SK-N-SH treated with all-trans-retinoic acid at 6 μM for 48 hours (cell line): ENCODE data around the gene EXOC3.

Experiments
- ATAC-seq: fragments of 200-7000 bp; cut with Tn5 transposase; 3 replicates; pipeline ENCODE4 v1.9.1; 2020; ENCODE audit warnings: mild to moderate bottlenecking, moderate library complexity
- ARNTL ChIP-seq: fragments of 450-650 bp; formaldehyde crosslinking; IDR thresholded peaks from 2 replicates; pipeline ENCODE4 v1.5.0; 2020; ENCODE audit warnings: low read depth, mild to moderate bottlenecking, moderate library complexity, borderline replicate concordance
- BACH2 ChIP-seq: fragments of 250-450 bp; sonication (Bioruptor Pico); IDR thresholded peaks from 2 replicates; pipeline ENCODE4 v1.9.0; 2021; ENCODE audit warnings: mild to moderate bottlenecking, borderline replicate concordance
- CSDC2 ChIP-seq: fragments of 250-450 bp; sonication (Bioruptor Pico); IDR thresholded peaks from 2 replicates; pipeline ENCODE4 v1.5.0; 2020; ENCODE audit warnings: mild to moderate bottlenecking, moderate library complexity
- ESRRG ChIP-seq: fragments of 250-450 bp; sonication (Bioruptor Pico); IDR thresholded peaks from 2 replicates; pipeline ENCODE4 v1.6.1; 2021; ENCODE audit warnings: mild to moderate bottlenecking
- GLIS3 ChIP-seq: fragments of 250-450 bp; sonication (Bioruptor Pico); IDR thresholded peaks from 2 replicates; pipeline ENCODE4 v1.5.0; 2020; ENCODE audit warnings: mild to moderate bottlenecking, moderate library complexity
- ISL1 ChIP-seq: fragments of 250-450 bp; sonication (Bioruptor Pico); IDR thresholded peaks from 2 replicates; pipeline ENCODE4 v2.1.2; 2022; ENCODE audit warnings: mild to moderate bottlenecking, moderate library complexity
- OSR1 ChIP-seq: fragments of 250-450 bp; sonication (Bioruptor Pico); IDR thresholded peaks from 2 replicates; pipeline ENCODE4 v1.8.0; 2022; ENCODE audit warnings: moderate library complexity, mild to moderate bottlenecking, inconsistent platforms
- PPARA ChIP-seq: fragments of 250-450 bp; sonication (Bioruptor Pico); IDR thresholded peaks from 2 replicates; pipeline ENCODE4 v1.5.0; 2020; ENCODE audit warnings: mild to moderate bottlenecking, borderline replicate concordance
- RARB ChIP-seq: fragments of 250-450 bp; sonication (Bioruptor Pico); IDR thresholded peaks from 2 replicates; pipeline ENCODE4 v1.8.0; 2021; ENCODE audit warnings: mild to moderate bottlenecking, moderate library complexity
- SNAI2 ChIP-seq: fragments of 250-450 bp; sonication (Bioruptor Pico); IDR thresholded peaks from 2 replicates; pipeline ENCODE4 v1.5.0; 2020; ENCODE audit warnings: mild to moderate bottlenecking, moderate library complexity
- TCF4 ChIP-seq: fragments of 250-450 bp; sonication (Bioruptor Pico); IDR thresholded peaks from 2 replicates; pipeline ENCODE4 v1.8.0; 2021; ENCODE audit warnings: mild to moderate bottlenecking, moderate library complexity, borderline replicate concordance
- TOX ChIP-seq: fragments of 250-450 bp; sonication (Bioruptor Pico); IDR thresholded peaks from 2 replicates; pipeline ENCODE4 v1.8.0; 2021; ENCODE audit warnings: mild to moderate bottlenecking, moderate library complexity, borderline replicate concordance
- ZC3H10 ChIP-seq: fragments of 250-450 bp; sonication (Bioruptor Pico); IDR thresholded peaks from 2 replicates; pipeline ENCODE4 v1.5.1; 2021; ENCODE audit warnings: mild to moderate bottlenecking, moderate library complexity
- ZFP3 ChIP-seq: fragments of 250-450 bp; sonication (Bioruptor Pico); IDR thresholded peaks from 2 replicates; pipeline ENCODE4 v1.5.0; 2020; ENCODE audit warnings: mild to moderate bottlenecking, moderate library complexity
- ZFP30 ChIP-seq: fragments of 450-650 bp; formaldehyde crosslinking; IDR thresholded peaks from 2 replicates; pipeline ENCODE4 v1.5.0; 2022; ENCODE audit warnings: mild to moderate bottlenecking, moderate library complexity
- ZNF70 ChIP-seq: fragments of 450-650 bp; formaldehyde crosslinking; IDR thresholded peaks from 2 replicates; pipeline ENCODE4 v1.5.0; 2020; ENCODE audit warnings: mild to moderate bottlenecking, moderate library complexity
- TF ChIP-seq, protein P1 (sequence below): fragments of 250-450 bp; sonication (Bioruptor Pico); IDR thresholded peaks from 2 replicates; pipeline ENCODE4 v1.5.1; 2020; ENCODE audit warnings: low read depth, mild to moderate bottlenecking, moderate library complexity
- TF ChIP-seq, protein P2 (sequence below): fragments of 250-450 bp; sonication (Bioruptor Pico); IDR thresholded peaks from 2 replicates; pipeline ENCODE4 v1.5.0; 2020; ENCODE audit warnings: mild to moderate bottlenecking, moderate library complexity
- TF ChIP-seq, protein P3 (sequence below): fragments of 250-450 bp; sonication (Bioruptor Pico); IDR thresholded peaks from 2 replicates; pipeline ENCODE4 v1.5.1; 2021; ENCODE audit warnings: mild to moderate bottlenecking, moderate library complexity
- TF ChIP-seq, protein P4 (sequence below): fragments of 250-450 bp; sonication (Bioruptor Pico); IDR thresholded peaks from 2 replicates; pipeline ENCODE4 v1.8.0; 2021; ENCODE audit warnings: low read depth, mild to moderate bottlenecking, moderate library complexity, borderline replicate concordance

The EXOC3 gene

DNA sequence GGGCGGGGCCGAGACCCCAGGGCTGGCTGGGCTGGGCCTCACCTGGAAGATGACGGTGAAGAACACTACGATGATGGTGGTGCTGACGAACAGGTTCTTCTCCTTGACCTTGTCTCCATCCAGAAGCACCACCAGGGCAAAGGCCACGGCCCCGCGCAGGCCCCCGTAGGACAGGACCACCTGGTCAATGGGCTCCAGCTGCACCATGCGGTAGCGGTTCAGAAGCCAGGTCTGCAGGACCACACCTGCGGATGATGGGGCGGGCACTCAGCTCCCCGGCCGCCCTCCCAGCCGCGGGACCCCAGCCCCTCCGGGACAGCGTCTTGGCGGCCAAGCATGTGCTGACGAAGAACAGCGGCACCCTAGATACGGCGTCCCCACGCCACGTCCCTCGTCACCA is 39.5 kb downstream of the EXOC3 start:
- no peak for ATAC-seq
- TF ChIP-seq, protein P1, sequence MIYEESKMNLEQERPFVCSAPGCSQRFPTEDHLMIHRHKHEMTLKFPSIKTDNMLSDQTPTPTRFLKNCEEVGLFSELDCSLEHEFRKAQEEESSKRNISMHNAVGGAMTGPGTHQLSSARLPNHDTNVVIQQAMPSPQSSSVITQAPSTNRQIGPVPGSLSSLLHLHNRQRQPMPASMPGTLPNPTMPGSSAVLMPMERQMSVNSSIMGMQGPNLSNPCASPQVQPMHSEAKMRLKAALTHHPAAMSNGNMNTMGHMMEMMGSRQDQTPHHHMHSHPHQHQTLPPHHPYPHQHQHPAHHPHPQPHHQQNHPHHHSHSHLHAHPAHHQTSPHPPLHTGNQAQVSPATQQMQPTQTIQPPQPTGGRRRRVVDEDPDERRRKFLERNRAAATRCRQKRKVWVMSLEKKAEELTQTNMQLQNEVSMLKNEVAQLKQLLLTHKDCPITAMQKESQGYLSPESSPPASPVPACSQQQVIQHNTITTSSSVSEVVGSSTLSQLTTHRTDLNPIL (CRISPR knock-in tag): no peak
- TF ChIP-seq ISL1 (CRISPR knock-in tag) (no peak), ZC3H10 (CRISPR knock-in tag) (no peak), ZNF70 (CRISPR knock-in tag) (no peak), ZFP3 (CRISPR knock-in tag) (no peak), PPARA (CRISPR knock-in tag) (no peak), ESRRG (CRISPR knock-in tag) (no peak), TCF4 (CRISPR knock-in tag) (no peak), OSR1 (no peak), ARNTL (no peak), BACH2 (CRISPR knock-in tag) (no peak), GLIS3 (CRISPR knock-in tag) (no peak), RARB (CRISPR knock-in tag) (no peak)
- TF ChIP-seq, protein P2, sequence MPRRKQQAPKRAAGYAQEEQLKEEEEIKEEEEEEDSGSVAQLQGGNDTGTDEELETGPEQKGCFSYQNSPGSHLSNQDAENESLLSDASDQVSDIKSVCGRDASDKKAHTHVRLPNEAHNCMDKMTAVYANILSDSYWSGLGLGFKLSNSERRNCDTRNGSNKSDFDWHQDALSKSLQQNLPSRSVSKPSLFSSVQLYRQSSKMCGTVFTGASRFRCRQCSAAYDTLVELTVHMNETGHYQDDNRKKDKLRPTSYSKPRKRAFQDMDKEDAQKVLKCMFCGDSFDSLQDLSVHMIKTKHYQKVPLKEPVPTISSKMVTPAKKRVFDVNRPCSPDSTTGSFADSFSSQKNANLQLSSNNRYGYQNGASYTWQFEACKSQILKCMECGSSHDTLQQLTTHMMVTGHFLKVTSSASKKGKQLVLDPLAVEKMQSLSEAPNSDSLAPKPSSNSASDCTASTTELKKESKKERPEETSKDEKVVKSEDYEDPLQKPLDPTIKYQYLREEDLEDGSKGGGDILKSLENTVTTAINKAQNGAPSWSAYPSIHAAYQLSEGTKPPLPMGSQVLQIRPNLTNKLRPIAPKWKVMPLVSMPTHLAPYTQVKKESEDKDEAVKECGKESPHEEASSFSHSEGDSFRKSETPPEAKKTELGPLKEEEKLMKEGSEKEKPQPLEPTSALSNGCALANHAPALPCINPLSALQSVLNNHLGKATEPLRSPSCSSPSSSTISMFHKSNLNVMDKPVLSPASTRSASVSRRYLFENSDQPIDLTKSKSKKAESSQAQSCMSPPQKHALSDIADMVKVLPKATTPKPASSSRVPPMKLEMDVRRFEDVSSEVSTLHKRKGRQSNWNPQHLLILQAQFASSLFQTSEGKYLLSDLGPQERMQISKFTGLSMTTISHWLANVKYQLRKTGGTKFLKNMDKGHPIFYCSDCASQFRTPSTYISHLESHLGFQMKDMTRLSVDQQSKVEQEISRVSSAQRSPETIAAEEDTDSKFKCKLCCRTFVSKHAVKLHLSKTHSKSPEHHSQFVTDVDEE (CRISPR knock-in tag): no peak
- TF ChIP-seq, protein P3, sequence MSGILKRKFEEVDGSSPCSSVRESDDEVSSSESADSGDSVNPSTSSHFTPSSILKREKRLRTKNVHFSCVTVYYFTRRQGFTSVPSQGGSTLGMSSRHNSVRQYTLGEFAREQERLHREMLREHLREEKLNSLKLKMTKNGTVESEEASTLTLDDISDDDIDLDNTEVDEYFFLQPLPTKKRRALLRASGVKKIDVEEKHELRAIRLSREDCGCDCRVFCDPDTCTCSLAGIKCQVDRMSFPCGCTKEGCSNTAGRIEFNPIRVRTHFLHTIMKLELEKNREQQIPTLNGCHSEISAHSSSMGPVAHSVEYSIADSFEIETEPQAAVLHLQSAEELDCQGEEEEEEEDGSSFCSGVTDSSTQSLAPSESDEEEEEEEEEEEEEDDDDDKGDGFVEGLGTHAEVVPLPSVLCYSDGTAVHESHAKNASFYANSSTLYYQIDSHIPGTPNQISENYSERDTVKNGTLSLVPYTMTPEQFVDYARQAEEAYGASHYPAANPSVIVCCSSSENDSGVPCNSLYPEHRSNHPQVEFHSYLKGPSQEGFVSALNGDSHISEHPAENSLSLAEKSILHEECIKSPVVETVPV (CRISPR knock-in tag): no peak

DNA sequence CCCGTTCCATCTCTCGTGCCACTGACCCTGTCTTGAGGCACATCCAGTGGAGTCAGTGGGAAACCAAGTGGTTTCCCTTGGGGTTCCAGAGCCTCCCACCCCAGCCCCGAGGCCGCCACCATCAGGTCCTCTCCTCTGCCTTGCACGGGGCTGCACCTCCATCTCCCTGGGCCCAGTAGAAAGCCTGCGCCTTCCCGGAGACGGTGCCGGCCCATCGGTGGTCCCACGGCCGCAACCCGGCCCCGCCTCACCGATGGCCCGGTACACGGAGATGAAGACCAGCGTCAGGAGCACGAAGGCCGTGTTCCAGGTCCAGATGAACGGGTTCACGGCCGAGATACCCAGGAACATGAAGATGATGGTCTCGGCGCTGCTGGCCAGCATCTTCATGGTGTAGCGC is 40.0 kb downstream of the EXOC3 start:
- ATAC-seq: no peak
- TF ChIP-seq TOX (CRISPR knock-in tag) (no peak), TCF4 (CRISPR knock-in tag) (no peak), ISL1 (CRISPR knock-in tag) (no peak), ZFP30 (CRISPR knock-in tag) (no peak), ARNTL (no peak), ESRRG (CRISPR knock-in tag) (no peak), ZC3H10 (CRISPR knock-in tag) (no peak), SNAI2 (CRISPR knock-in tag) (no peak), ZNF70 (CRISPR knock-in tag) (no peak), PPARA (CRISPR knock-in tag) (no peak), OSR1 (no peak)
- TF ChIP-seq, protein P1 (CRISPR knock-in tag): no peak
- TF ChIP-seq, protein P4, sequence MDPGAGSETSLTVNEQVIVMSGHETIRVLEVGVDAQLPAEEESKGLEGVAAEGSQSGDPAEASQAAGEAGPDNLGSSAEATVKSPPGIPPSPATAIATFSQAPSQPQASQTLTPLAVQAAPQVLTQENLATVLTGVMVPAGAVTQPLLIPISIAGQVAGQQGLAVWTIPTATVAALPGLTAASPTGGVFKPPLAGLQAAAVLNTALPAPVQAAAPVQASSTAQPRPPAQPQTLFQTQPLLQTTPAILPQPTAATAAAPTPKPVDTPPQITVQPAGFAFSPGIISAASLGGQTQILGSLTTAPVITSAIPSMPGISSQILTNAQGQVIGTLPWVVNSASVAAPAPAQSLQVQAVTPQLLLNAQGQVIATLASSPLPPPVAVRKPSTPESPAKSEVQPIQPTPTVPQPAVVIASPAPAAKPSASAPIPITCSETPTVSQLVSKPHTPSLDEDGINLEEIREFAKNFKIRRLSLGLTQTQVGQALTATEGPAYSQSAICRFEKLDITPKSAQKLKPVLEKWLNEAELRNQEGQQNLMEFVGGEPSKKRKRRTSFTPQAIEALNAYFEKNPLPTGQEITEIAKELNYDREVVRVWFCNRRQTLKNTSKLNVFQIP (CRISPR knock-in tag): no peak

DNA sequence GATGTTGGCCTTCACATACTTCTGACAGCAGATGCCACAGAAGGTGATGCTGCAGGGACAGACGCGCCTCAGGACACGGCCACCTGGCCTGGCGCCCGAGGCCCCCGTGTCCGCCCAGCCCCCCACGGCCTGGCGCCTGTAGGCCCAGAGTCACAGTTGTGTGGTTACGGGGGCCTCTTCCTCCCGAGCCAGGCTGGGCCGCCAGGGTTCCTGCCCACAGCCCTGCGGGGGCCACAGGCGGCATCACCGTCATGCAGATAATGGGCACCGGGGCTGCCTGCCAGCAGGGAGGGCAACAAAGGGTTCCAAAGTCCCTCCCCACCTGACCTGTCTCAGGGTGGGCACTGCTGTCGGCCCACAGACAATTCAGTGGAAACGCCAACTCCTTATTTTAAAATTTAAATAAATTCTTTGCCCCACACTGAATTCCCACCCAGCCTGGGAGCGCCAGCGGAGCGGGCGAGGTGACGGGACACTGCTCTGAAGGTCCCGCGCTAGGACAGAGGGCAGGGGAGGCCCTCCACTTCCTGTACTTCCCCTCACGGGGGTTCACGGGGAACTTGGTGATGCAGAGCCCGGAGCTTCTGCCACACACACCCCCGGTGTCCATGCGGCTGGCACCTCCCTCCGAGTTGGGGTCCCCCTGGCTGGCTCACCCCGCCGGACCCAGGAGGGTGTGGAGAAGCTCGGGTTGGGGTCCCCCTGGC is 40.6 kb downstream of the EXOC3 start:
- ATAC-seq: no peak
- TF ChIP-seq RARB (CRISPR knock-in tag) (no peak), BACH2 (CRISPR knock-in tag) (no peak), OSR1 (no peak), TOX (CRISPR knock-in tag) (no peak), ESRRG (CRISPR knock-in tag) (no peak), GLIS3 (CRISPR knock-in tag) (no peak), ZNF70 (CRISPR knock-in tag) (no peak), ZFP3 (CRISPR knock-in tag) (no peak), CSDC2 (no peak)
- TF ChIP-seq, all 23 proteins: peak for 0
